ENCODE data around the gene TMEM191C.
"Not testable (repeated sequence)": the region's sequence is repeated elsewhere in the genome, so short reads cannot be mapped to it uniquely, and the experiment has no call there.

DNA sequence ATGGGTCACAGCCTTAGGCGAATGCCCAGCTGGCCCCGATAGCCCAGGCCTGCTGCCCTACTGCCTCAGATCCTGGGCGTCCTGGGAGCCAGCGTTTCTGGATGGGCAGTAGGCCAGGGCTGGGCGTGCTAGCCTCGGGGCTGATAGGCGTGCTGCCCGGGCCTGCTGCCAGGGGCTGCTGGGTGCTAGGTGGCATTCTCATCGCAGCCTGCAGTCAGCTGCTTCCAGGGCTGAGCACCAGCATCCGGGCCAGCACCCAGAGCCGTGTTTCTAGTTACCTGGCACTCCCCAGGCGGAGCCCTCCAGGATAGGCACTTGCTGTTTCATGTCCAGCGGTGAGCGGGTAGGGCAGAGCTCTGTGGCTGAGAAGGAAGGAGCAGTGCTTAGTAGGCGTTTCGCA is 26.5 kb upstream of the TMEM191C start:
- TF ChIP-seq, protein P1, sequence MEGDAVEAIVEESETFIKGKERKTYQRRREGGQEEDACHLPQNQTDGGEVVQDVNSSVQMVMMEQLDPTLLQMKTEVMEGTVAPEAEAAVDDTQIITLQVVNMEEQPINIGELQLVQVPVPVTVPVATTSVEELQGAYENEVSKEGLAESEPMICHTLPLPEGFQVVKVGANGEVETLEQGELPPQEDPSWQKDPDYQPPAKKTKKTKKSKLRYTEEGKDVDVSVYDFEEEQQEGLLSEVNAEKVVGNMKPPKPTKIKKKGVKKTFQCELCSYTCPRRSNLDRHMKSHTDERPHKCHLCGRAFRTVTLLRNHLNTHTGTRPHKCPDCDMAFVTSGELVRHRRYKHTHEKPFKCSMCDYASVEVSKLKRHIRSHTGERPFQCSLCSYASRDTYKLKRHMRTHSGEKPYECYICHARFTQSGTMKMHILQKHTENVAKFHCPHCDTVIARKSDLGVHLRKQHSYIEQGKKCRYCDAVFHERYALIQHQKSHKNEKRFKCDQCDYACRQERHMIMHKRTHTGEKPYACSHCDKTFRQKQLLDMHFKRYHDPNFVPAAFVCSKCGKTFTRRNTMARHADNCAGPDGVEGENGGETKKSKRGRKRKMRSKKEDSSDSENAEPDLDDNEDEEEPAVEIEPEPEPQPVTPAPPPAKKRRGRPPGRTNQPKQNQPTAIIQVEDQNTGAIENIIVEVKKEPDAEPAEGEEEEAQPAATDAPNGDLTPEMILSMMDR (IDR thresholded peaks at IDR 0.05): not testable (repeated sequence)
- TF ChIP-seq POLR2A (IDR thresholded peaks at IDR 0.05): not testable (repeated sequence)

All from Peyer's patch (tissue), 4 donors.